BLaER1 treated with 17β-estradiol and CSF1 and Interleukin-3, amounts not matched to agents 10 nM and 100 nM (cell line): Measurements from ENCODE around the gene HJURP.

Experiments
- H3K27ac ChIP-seq, 11 experiments: shearing (Covaris generic); formaldehyde crosslinking; 2 replicates each; pipeline ENCODE4 v1.8.1; 2022
- H3K27me3 ChIP-seq, 11 experiments: shearing (Covaris generic); formaldehyde crosslinking; 2 replicates each; pipeline ENCODE4 v1.8.1; 2022
- H3K36me3 ChIP-seq, 11 experiments: shearing (Covaris generic); formaldehyde crosslinking; 2 replicates each; pipeline ENCODE4 v1.8.1; 2022
- H3K4me1 ChIP-seq, 10 experiments: shearing (Covaris generic); formaldehyde crosslinking; 2 replicates each; pipeline ENCODE4 v1.8.1; 2022
- H3K4me2 ChIP-seq, 11 experiments: shearing (Covaris generic); formaldehyde crosslinking; 2 replicates each; pipeline ENCODE4 v1.8.1; 2022
- H3K4me3 ChIP-seq, 10 experiments: shearing (Covaris generic); formaldehyde crosslinking; 2 replicates each; pipeline ENCODE4 v1.8.1; 2022
- H3K9ac ChIP-seq, 11 experiments: shearing (Covaris generic); formaldehyde crosslinking; 2 replicates each; pipeline ENCODE4 v1.8.1; 2022
- H3K9me3 ChIP-seq, 11 experiments: shearing (Covaris generic); formaldehyde crosslinking; replicated peaks in 1 of 11; 2 replicates each; pipeline ENCODE4 v1.8.1; 2022
- H4K20me1 ChIP-seq, 11 experiments: shearing (Covaris generic); formaldehyde crosslinking; 2 replicates each; pipeline ENCODE4 v1.8.1; 2022
- Cebpa-rat ChIP-seq, 11 experiments: shearing (Covaris generic); IDR thresholded peaks; 2 replicates each; pipeline ENCODE4 v1.8.1; 2022

HJURP gene

DNA sequence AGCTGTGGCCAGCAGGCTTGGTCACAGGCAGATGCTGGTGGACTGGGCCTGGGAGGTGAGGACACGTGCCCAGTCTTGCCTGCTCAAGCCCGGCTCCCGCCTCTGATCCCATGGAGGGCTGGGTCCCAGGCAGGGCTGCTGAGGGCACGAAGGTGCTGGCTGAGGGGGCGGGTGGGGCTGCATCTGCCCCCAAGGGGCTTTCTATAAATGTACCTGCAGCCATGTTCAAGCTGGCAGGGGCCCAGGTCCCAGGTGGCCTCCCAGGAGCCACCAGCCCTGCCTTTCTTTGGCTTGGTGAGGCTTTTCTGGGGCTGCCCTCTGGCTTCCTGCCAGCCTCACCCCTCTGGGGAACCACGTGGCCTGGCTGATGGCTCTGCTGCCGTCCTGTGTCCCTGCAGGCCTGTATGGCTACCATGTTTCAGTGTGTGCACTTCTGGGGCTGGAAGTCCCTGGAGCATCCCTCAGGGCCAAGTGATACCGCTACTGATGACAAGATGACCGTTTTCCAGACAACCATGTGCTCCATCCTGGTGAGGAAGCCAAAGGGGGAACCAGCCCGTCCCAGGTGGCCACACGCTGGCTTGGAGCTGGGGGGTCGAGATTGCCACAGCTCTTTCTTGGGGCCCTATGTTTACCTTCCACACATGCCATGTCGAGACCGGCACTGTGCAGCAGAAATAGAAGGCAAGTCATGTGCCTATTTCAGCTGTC lies 23.2 kb downstream of the HJURP start:
- Histone ChIP-seq H3K9me3 (peaks cover 0 to 9% (median 7%) of the 10 kb centered on the region in 11 experiments; a peak in 8 of 22 replicates), H3K4me3 (peak overlapping the region in 1 of 10 experiments; percentile 32; a peak in 1 of 20 replicates), H4K20me1 (peaks cover 0 to 34% (median 22%) of the 10 kb centered on the region in 11 experiments; a peak in 14 of 22 replicates), H3K27ac (peak overlapping the region in 5 of 11 experiments; percentile 20 to 62 (median 52); a peak in 9 of 22 replicates), H3K9ac (peak overlapping the region in 4 of 11 experiments; percentile 34 to 50 (median 44); a peak in 7 of 22 replicates), H3K4me2 (peak overlapping the region in 10 of 11 experiments; percentile 30 to 91 (median 76); a peak in 20 of 22 replicates), H3K36me3 (peaks cover 0 to 26% (median 22%) of the 10 kb centered on the region in 11 experiments; a peak in 18 of 22 replicates), H3K27me3 (no peaks in the 10 kb centered on the region), H3K4me1 (peaks cover 7 to 77% (median 70%) of the 10 kb centered on the region in 10 experiments; a peak in 17 of 20 replicates)
- no peak for TF ChIP-seq Cebpa-rat (IDR thresholded peaks at IDR 0.05)

DNA sequence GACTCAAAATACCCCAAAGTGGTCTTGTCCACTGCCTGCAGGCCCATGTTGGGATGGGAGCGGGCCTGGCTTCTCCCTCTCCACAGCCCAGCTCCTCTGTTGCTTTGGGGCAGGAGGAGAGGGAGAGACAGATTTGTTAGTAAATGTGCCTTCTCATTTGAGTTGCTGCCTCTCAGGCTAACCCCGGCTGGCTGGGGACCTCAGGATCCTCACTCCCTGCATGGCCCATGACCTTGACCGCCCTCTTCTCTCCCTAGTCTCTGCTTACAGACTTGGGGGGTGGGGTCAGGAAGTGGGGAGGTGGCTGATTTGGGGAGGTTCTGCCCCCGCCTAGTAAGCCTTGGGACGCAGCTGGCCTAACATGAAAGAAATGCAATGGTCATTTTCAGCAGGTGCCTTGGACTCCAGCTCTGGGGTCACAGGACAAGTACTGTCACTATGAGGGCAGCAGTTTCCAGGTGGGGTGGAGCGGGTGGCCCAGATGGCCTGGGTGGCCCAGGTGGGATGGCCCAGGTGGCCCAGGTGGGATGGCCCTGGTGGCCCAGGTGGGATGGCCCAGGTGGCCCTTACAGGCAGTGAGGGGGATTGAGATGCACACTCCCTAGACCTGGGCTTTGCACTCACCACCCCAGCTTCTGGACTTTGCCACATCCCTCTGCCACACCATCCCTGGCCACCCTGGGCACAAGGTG lies 24.1 kb downstream of the HJURP start:
- Histone ChIP-seq H3K4me1 (peaks cover 7 to 72% (median 68%) of the 10 kb centered on the region in 10 experiments; a peak in 17 of 20 replicates), H3K4me2 (peak overlapping the region in 10 of 11 experiments; percentile 30 to 91 (median 76); a peak in 19 of 22 replicates), H3K9ac (peak overlapping the region in 3 of 11 experiments; percentile 34 to 44 (median 43); a peak in 5 of 22 replicates)

DNA sequence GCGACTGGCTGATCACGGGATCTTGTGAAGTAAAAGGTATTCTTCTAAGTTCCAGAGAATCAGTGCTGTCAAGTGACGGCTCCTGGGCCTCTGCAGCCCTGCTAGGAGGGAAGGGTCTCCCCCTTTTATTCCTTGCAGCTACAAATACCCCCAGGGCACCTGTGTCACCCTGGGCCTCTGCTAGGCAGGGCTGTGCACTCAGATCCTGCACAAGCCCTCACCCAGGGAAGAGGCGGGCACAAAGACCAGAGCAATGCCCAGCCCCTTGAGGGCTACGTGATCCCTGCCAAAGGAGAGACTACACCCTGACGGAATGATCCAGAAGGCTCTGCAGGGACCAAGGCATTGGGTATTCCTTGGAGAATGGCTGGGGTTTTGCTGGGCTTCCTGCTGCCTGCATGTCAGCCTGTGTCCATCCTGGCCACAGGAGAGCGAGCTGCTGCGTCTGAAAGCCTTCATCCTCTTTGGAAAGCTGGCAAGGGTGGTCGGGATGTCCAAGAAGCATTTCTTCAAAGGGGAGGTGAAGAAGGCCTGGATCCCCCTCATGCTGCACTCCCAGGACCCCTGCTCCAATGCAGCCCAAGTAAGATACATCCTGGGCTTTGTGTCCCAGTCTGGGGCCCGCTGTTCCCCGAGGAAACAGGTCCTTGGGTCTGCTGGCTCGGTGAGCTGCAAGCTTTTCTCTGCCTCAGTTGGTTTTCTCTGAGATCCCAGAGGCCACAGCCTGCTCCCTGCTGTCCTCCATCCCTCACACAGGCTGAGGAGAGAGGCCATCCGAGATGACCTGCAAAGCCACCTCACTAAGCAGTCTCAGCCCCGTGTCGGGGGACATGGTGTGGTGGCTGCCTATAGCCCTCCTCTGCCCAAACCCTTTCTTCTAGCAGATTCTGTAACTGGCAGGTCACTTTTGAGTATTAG lies 24.9 kb downstream of the HJURP start:
- Histone ChIP-seq H3K9ac (peak overlapping the region in 2 of 11 experiments; percentile 10 to 43; a peak in 3 of 22 replicates), H4K20me1 (peaks cover 0 to 17% (median 8%) of the 10 kb centered on the region in 11 experiments; a peak in 8 of 22 replicates), H3K36me3 (peaks cover 0 to 8% (median 7%) of the 10 kb centered on the region in 11 experiments; a peak in 8 of 22 replicates), H3K4me1 (peaks cover 7 to 66% (median 62%) of the 10 kb centered on the region in 10 experiments; a peak in 17 of 20 replicates), H3K4me3 (no peak overlapping the region), H3K4me2 (peak overlapping the region in 8 of 11 experiments; percentile 57 to 91 (median 83); a peak in 15 of 22 replicates), H3K9me3 (peaks cover 0 to 11% (median 7%) of the 10 kb centered on the region in 11 experiments; a peak in 8 of 22 replicates), H3K27me3 (no peaks in the 10 kb centered on the region), H3K27ac (no peak overlapping the region)
- TF ChIP-seq Cebpa-rat (IDR thresholded peaks at IDR 0.05) = no peak

More for the DNA sequence above, 24.1 kb downstream of the HJURP start:
- Histone ChIP-seq H3K27ac (peak overlapping the region in 3 of 11 experiments; percentile 40 to 62 (median 52); a peak in 5 of 22 replicates), H3K36me3 (peaks cover 0 to 17% (median 13%) of the 10 kb centered on the region in 11 experiments; a peak in 16 of 22 replicates), H4K20me1 (peaks cover 0 to 25% (median 13%) of the 10 kb centered on the region in 11 experiments; a peak in 11 of 22 replicates), H3K9me3 (peaks cover 0 to 11% (median 7%) of the 10 kb centered on the region in 11 experiments; a peak in 8 of 22 replicates), H3K4me3 (no peak overlapping the region; a peak in 1 of 20 replicates), H3K27me3 (no peaks in the 10 kb centered on the region)
- no peak for TF ChIP-seq Cebpa-rat (IDR thresholded peaks at IDR 0.05)

DNA sequence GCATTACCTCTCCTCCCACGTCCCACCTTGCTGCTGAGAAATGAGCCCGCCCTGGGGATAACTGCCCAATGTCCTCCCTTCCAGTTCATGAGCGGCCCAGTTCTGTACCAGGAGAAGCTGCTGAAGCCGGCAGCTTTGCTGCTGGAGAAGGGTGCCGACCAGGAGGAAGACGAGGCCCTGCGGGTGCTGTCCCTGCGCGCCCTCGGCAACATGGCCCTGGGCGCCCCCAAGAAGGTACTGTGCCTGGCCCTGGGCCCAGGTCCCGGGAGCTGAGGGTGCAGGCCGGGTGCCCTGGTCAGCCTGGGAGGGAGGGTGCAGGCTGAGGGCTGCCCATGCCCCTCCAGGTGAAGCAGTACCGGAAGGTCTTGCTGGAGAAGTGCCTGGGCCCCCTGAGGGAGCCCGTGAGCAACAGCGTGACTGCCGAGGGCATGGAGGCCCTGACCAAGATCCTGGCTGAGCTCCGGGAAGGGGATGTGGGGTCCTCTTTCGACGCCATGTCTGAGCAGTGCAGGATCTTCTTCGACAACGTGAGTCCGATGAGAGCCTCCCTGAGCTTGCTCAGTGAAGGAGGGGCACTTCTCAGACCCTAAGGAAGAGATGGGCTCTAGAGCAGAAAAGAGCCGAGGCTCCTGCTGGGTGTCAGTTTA lies 25.7 kb downstream of the HJURP start:
- H3K36me3 ChIP-seq = peaks cover 0 to under 1% (median 0%) of the 10 kb centered on the region in 11 experiments; a peak in 3 of 22 replicates
- no peak overlapping the region for H3K4me3 ChIP-seq
- no peak for TF ChIP-seq Cebpa-rat (IDR thresholded peaks at IDR 0.05)
- H3K27me3 ChIP-seq = no peaks in the 10 kb centered on the region
- peaks cover 0 to 11% (median 7%) of the 10 kb centered on the region in 11 experiments; a peak in 8 of 22 replicates for H3K9me3 ChIP-seq
- no peak overlapping the region for H3K9ac ChIP-seq
- H3K4me2 ChIP-seq = peak overlapping the region in 8 of 11 experiments; percentile 57 to 91 (median 83); a peak in 15 of 22 replicates
- H4K20me1 ChIP-seq = peaks cover 0 to 9% (median under 1%) of the 10 kb centered on the region in 11 experiments; a peak in 3 of 22 replicates
- peaks cover 8 to 66% (median 61%) of the 10 kb centered on the region in 10 experiments; a peak in 18 of 20 replicates for H3K4me1 ChIP-seq
- no peak overlapping the region for H3K27ac ChIP-seq

DNA sequence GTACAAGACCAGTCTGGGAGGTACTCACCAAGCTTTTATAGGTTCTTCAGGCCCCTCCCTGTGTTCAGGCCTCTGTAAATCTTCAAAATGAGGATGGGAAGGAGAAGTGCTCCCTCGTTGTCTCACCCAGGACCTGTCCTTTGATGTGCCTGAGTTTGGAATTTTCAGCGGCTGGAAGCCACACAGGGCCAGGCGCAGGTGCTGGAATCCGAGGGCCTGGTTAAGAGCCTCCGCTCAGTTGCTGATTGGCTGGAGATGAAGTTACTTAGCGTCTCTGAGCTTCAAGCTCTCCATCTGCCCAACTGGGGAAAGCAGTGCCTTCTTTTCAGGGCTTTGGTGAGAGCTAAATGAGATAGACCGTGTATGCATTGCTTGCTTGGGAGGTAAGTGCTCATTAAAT lies 30.0 kb downstream of the HJURP start:
- Histone ChIP-seq H3K9me3 (peaks cover 0 to 11% (median 7%) of the 10 kb centered on the region in 11 experiments; a peak in 8 of 22 replicates), H3K27ac (no peak overlapping the region), H3K36me3 (no peaks in the 10 kb centered on the region), H3K27me3 (no peaks in the 10 kb centered on the region), H3K4me2 (peak overlapping the region in 6 of 11 experiments; percentile 51 to 68 (median 64); a peak in 6 of 22 replicates), H3K9ac (no peak overlapping the region), H4K20me1 (no peaks in the 10 kb centered on the region), H3K4me1 (peaks cover 14 to 42% (median 33%) of the 10 kb centered on the region in 10 experiments), H3K4me3 (no peak overlapping the region)
- no peak for TF ChIP-seq Cebpa-rat (IDR thresholded peaks at IDR 0.05)

DNA sequence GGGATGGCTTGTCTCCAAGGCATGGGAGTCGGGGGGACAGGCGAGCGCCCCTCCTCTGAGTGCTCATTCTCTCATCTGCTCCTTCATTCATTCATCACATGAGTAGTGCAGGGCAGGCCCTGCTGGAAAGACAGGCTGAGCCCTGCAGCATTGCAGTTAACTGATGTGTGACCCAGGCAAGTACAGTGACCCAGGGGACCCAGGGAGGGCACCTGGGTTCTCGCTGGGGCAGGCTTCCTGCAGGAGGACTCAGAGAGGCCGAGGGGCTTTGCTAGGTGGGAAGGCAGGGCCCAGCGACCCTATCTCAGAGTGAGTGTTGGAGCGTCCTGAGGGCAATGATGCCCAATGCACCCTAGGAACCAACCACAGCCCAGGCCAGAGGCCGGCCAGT lies 30.6 kb downstream of the HJURP start:
- Histone ChIP-seq H3K9ac (0 out of 22 replicates have a peak overlapping the region, but pooled peaks of 1 of the 11 experiments have one; percentile 12), H4K20me1 (no peaks in the 10 kb centered on the region), H3K4me1 (peaks cover 14 to 35% (median 27%) of the 10 kb centered on the region in 10 experiments), H3K27me3 (no peaks in the 10 kb centered on the region), H3K9me3 (peaks cover 0 to 11% (median 7%) of the 10 kb centered on the region in 11 experiments; a peak in 8 of 22 replicates), H3K4me2 (peak overlapping the region in 10 of 11 experiments; percentile 1 to 69 (median 64); a peak in 18 of 22 replicates), H3K4me3 (no peak overlapping the region), H3K36me3 (no peaks in the 10 kb centered on the region), H3K27ac (no peak overlapping the region)
- TF ChIP-seq Cebpa-rat (IDR thresholded peaks at IDR 0.05) = no peak
